ENCODE results near the gene PARP16. TPM values are rescaled to one million over a fixed set of nuclear protein-coding genes. Genes with fewer than 3 reads are reported as not detected.
"Not testable (repeated sequence)": the region's sequence is repeated elsewhere in the genome, so short reads cannot be mapped to it uniquely, and the experiment has no call there.

The PARP16 gene
- total and polyA plus RNA-seq, 9 of the 15 experiments (the other 6 are each of a cell fraction or from before 2014, with no cell fraction given), result 3.0 to 9.9 (median 5.8) TPM

- TF ChIP-seq NONO (IDR thresholded peaks at IDR 0.05; ENCODE audit: low read depth in 2 of 2, low read length in 1 of 2) (no peak), CLOCK (CRISPR knock-in tag; IDR thresholded peaks at IDR 0.05; ENCODE audit: borderline replicate concordance) (no peak), RFX5 (IDR thresholded peaks at IDR 0.05; ENCODE audit: low read depth, low read length) (no peak), NR2F6 (CRISPR knock-in tag; IDR thresholded peaks at IDR 0.05) (no peak), ZNF507 (tag; conservative IDR thresholded peaks at IDR 0.05) (0 out of 2 replicates have a peak, but pooled peaks have one; percentile 20), NR2C2 (CRISPR knock-in tag; IDR thresholded peaks at IDR 0.05) (no peak), NR2C2 (tag; IDR thresholded peaks at IDR 0.05) (peak; percentile 45; the same call in 1 of the 2 replicates), PHTF2 (CRISPR knock-in tag; IDR thresholded peaks at IDR 0.05) (no peak)
Measured at GRCh38 chr15:65231306-65231705, 55.4 kb downstream of the PARP16 start (continued).

GRCh38 chr15:65226901-65227300, 59.8 kb downstream of the PARP16 start:
- FAIRE-seq; CTCF ChIA-PET (ENCODE audit: low intra/inter-chr PET ratio); intact Hi-C loops (cut with micrococcal nuclease); H3K27me3 ChIP-seq (ENCODE audit: control insufficient read depth in 2 of 2, insufficient read depth in 2 of 2, low read length in 2 of 2); H4K20me1 ChIP-seq (replicated peaks; ENCODE audit: control insufficient read depth, insufficient read depth, low read length); ATAC-seq; POLR2A ChIA-PET; H3K9me1 ChIP-seq (ENCODE audit: control insufficient read depth, insufficient read depth, low read length); H3K9me3 ChIP-seq (replicated peaks; ENCODE audit: control insufficient read depth, insufficient read depth, low read depth, low read length); in situ Hi-C loops (cut with MboI); H3K9ac ChIP-seq (ENCODE audit: insufficient read depth in 1 of 2, low read depth in 2 of 2, low read length in 2 of 2); H3K27ac ChIP-seq (ENCODE audit: extremely low read depth, low read depth, low read length); H3K36me3 ChIP-seq (ENCODE audit: control insufficient read depth, insufficient read depth, low read length); H3K79me2 ChIP-seq (ENCODE audit: control insufficient read depth, insufficient read depth, low read length); BruUV-seq (replicated peaks); H3K4me2 ChIP-seq (ENCODE audit: insufficient read depth, low read length); H2AFZ ChIP-seq (ENCODE audit: low read depth, low read length); H3K4me1 ChIP-seq (replicated peaks in 1 of 2; ENCODE audit: control insufficient read depth in 2 of 2, insufficient read depth in 2 of 2, low read length in 2 of 2); H3K4me3 ChIP-seq; DNase-seq (ENCODE audit: extremely low read depth in 1 of 4, low spot score in 3 of 4): not testable (repeated sequence)
- WGBS (ENCODE audit: insufficient coverage, low coverage, missing lambda C conversion rate), result 39% methylated on average over 4 of the region's 10 CpGs

Measured in K562 (cell line).